SK-N-SH treated with all-trans-retinoic acid at 6 μM for 48 hours (cell line): ENCODE data around the gene SLC6A3.

Experiments
- ATAC-seq: fragments of 200-7000 bp; cut with Tn5 transposase; 3 replicates; pipeline ENCODE4 v1.9.1; 2020; ENCODE audit warnings: mild to moderate bottlenecking, moderate library complexity
- BACH2 ChIP-seq: fragments of 250-450 bp; sonication (Bioruptor Pico); IDR thresholded peaks from 2 replicates; pipeline ENCODE4 v1.9.0; 2021; ENCODE audit warnings: mild to moderate bottlenecking, borderline replicate concordance
- CREB5 ChIP-seq: fragments of 250-450 bp; sonication (Bioruptor Pico); IDR thresholded peaks from 2 replicates; pipeline ENCODE4 v1.5.1; 2020; ENCODE audit warnings: low read depth, mild to moderate bottlenecking, moderate library complexity
- CSDC2 ChIP-seq: fragments of 250-450 bp; sonication (Bioruptor Pico); IDR thresholded peaks from 2 replicates; pipeline ENCODE4 v1.5.0; 2020; ENCODE audit warnings: mild to moderate bottlenecking, moderate library complexity
- CSRNP3 ChIP-seq: fragments of 250-450 bp; sonication (Bioruptor Pico); IDR thresholded peaks from 2 replicates; pipeline ENCODE4 v1.5.1; 2021; ENCODE audit warnings: mild to moderate bottlenecking, moderate library complexity
- ESRRG ChIP-seq: fragments of 250-450 bp; sonication (Bioruptor Pico); IDR thresholded peaks from 2 replicates; pipeline ENCODE4 v1.6.1; 2021; ENCODE audit warnings: mild to moderate bottlenecking
- GLIS3 ChIP-seq: fragments of 250-450 bp; sonication (Bioruptor Pico); IDR thresholded peaks from 2 replicates; pipeline ENCODE4 v1.5.0; 2020; ENCODE audit warnings: mild to moderate bottlenecking, moderate library complexity
- ISL1 ChIP-seq: fragments of 250-450 bp; sonication (Bioruptor Pico); IDR thresholded peaks from 2 replicates; pipeline ENCODE4 v2.1.2; 2022; ENCODE audit warnings: mild to moderate bottlenecking, moderate library complexity
- OSR1 ChIP-seq: fragments of 250-450 bp; sonication (Bioruptor Pico); IDR thresholded peaks from 2 replicates; pipeline ENCODE4 v1.8.0; 2022; ENCODE audit warnings: moderate library complexity, mild to moderate bottlenecking, inconsistent platforms
- PPARA ChIP-seq: fragments of 250-450 bp; sonication (Bioruptor Pico); IDR thresholded peaks from 2 replicates; pipeline ENCODE4 v1.5.0; 2020; ENCODE audit warnings: mild to moderate bottlenecking, borderline replicate concordance
- SNAI2 ChIP-seq: fragments of 250-450 bp; sonication (Bioruptor Pico); IDR thresholded peaks from 2 replicates; pipeline ENCODE4 v1.5.0; 2020; ENCODE audit warnings: mild to moderate bottlenecking, moderate library complexity
- ZFP30 ChIP-seq: fragments of 450-650 bp; formaldehyde crosslinking; IDR thresholded peaks from 2 replicates; pipeline ENCODE4 v1.5.0; 2022; ENCODE audit warnings: mild to moderate bottlenecking, moderate library complexity
- ZNF565 ChIP-seq: fragments of 450-650 bp; formaldehyde crosslinking; conservative IDR thresholded peaks from 2 replicates; pipeline ENCODE4 v1.5.0; 2020; ENCODE audit warnings: low read depth, mild to moderate bottlenecking, moderate library complexity
- ZNF70 ChIP-seq: fragments of 450-650 bp; formaldehyde crosslinking; IDR thresholded peaks from 2 replicates; pipeline ENCODE4 v1.5.0; 2020; ENCODE audit warnings: mild to moderate bottlenecking, moderate library complexity
- ZNF8 ChIP-seq: fragments of 450-650 bp; formaldehyde crosslinking; IDR thresholded peaks from 2 replicates; pipeline ENCODE4 v1.5.0; 2020; ENCODE audit warnings: mild to moderate bottlenecking, moderate library complexity
- TF ChIP-seq, protein P1 (sequence below): fragments of 250-450 bp; sonication (Bioruptor Pico); IDR thresholded peaks from 2 replicates; pipeline ENCODE4 v1.5.0; 2020; ENCODE audit warnings: mild to moderate bottlenecking, moderate library complexity
- TF ChIP-seq, protein P2 (sequence below): fragments of 250-450 bp; sonication (Bioruptor Pico); IDR thresholded peaks from 2 replicates; pipeline ENCODE4 v1.8.0; 2021; ENCODE audit warnings: low read depth, mild to moderate bottlenecking, moderate library complexity, borderline replicate concordance

SLC6A3 gene

GRCh38 chr5:1380011-1380817, 65.0 kb downstream of the SLC6A3 start:
- peak; percentile 93 for ATAC-seq
- no peak for TF ChIP-seq PPARA (CRISPR knock-in tag)
- no peak for TF ChIP-seq CREB5 (CRISPR knock-in tag)
- TF ChIP-seq, all 23 proteins: peak for 0

- no peak for ATAC-seq
- TF ChIP-seq CREB5 (CRISPR knock-in tag) (no peak), ZNF8 (CRISPR knock-in tag) (no peak), ESRRG (CRISPR knock-in tag) (no peak), PPARA (CRISPR knock-in tag) (no peak), GLIS3 (CRISPR knock-in tag) (no peak), ZFP30 (CRISPR knock-in tag) (no peak)
- TF ChIP-seq, protein P1, sequence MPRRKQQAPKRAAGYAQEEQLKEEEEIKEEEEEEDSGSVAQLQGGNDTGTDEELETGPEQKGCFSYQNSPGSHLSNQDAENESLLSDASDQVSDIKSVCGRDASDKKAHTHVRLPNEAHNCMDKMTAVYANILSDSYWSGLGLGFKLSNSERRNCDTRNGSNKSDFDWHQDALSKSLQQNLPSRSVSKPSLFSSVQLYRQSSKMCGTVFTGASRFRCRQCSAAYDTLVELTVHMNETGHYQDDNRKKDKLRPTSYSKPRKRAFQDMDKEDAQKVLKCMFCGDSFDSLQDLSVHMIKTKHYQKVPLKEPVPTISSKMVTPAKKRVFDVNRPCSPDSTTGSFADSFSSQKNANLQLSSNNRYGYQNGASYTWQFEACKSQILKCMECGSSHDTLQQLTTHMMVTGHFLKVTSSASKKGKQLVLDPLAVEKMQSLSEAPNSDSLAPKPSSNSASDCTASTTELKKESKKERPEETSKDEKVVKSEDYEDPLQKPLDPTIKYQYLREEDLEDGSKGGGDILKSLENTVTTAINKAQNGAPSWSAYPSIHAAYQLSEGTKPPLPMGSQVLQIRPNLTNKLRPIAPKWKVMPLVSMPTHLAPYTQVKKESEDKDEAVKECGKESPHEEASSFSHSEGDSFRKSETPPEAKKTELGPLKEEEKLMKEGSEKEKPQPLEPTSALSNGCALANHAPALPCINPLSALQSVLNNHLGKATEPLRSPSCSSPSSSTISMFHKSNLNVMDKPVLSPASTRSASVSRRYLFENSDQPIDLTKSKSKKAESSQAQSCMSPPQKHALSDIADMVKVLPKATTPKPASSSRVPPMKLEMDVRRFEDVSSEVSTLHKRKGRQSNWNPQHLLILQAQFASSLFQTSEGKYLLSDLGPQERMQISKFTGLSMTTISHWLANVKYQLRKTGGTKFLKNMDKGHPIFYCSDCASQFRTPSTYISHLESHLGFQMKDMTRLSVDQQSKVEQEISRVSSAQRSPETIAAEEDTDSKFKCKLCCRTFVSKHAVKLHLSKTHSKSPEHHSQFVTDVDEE (CRISPR knock-in tag): no peak
These were observed 66.2 kb downstream of the SLC6A3 start for GRCh38 chr5:1378866-1379659.

DNA sequence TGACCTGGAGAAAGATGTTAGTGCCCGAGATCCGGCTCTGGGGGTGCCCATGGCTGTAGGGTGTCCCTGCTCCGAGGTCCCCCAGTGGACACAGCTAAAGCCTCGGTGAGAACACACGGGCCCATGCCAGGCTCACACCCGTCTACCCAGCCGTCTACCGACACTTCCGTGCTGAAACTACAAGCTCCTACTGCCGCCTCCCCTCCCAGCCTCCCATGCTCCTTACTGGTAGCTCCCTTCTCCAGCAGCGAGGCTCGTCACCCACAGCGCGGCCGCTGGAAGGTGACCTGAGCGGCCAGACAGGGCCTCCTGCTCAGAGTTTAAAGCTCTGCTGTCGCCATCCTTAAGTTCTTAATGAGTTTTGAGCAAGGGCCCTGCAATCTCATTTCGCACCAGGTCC, 67.1 kb downstream of the SLC6A3 start:
- ATAC-seq: no peak
- no peak for TF ChIP-seq PPARA (CRISPR knock-in tag)
- no peak for TF ChIP-seq ESRRG (CRISPR knock-in tag)
- TF ChIP-seq CREB5 (CRISPR knock-in tag): no peak
- no peak for TF ChIP-seq SNAI2 (CRISPR knock-in tag)
- no peak for TF ChIP-seq ZNF565 (CRISPR knock-in tag)
- TF ChIP-seq ISL1 (CRISPR knock-in tag): no peak
- TF ChIP-seq CSRNP3 (CRISPR knock-in tag): no peak
- TF ChIP-seq, protein P2, sequence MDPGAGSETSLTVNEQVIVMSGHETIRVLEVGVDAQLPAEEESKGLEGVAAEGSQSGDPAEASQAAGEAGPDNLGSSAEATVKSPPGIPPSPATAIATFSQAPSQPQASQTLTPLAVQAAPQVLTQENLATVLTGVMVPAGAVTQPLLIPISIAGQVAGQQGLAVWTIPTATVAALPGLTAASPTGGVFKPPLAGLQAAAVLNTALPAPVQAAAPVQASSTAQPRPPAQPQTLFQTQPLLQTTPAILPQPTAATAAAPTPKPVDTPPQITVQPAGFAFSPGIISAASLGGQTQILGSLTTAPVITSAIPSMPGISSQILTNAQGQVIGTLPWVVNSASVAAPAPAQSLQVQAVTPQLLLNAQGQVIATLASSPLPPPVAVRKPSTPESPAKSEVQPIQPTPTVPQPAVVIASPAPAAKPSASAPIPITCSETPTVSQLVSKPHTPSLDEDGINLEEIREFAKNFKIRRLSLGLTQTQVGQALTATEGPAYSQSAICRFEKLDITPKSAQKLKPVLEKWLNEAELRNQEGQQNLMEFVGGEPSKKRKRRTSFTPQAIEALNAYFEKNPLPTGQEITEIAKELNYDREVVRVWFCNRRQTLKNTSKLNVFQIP (CRISPR knock-in tag): no peak
- no peak for TF ChIP-seq CSDC2 (CRISPR knock-in tag)
- no peak for TF ChIP-seq BACH2
- TF ChIP-seq ZFP30 (CRISPR knock-in tag): no peak
- no peak for TF ChIP-seq ZNF70
- no peak for TF ChIP-seq OSR1
- TF ChIP-seq, protein P1 (CRISPR knock-in tag): no peak
- no peak for TF ChIP-seq ZNF8 (CRISPR knock-in tag)
